NCI-H345 (cell line): Measurements from ENCODE around the gene UBE2I.
"Not testable (repeated sequence)": the region's sequence is repeated elsewhere in the genome, so short reads cannot be mapped to it uniquely, and the experiment has no call there.

Experiments used
- DNase-seq: peaks from one replicate; lab custom pipeline; 2025; lab: John Stamatoyannopoulos, UW

Gene UBE2I

GRCh38 chr16:1277617-1278282, 31.7 kb upstream of the UBE2I start:
- DNase-seq, result no peak

- no peak for DNase-seq
Measured at GRCh38 chr16:1278477-1278876, 31.0 kb upstream of the UBE2I start.

- no peak for DNase-seq
Measured at GRCh38 chr16:1279081-1279944, 30.1 kb upstream of the UBE2I start.

- no peak for DNase-seq
Measured at GRCh38 chr16:1279945-1280589, 29.4 kb upstream of the UBE2I start.

- DNase-seq, result no peak
Measured at GRCh38 chr16:1280783-1281182, 28.7 kb upstream of the UBE2I start.

- no peak for DNase-seq
Measured at GRCh38 chr16:1281517-1281916, 27.9 kb upstream of the UBE2I start.

GRCh38 chr16:1282324-1282973, 27.0 kb upstream of the UBE2I start:
- no peak for DNase-seq

GRCh38 chr16:1283296-1283695, 26.1 kb upstream of the UBE2I start:
- DNase-seq, result no peak

GRCh38 chr16:1283996-1284616, 25.3 kb upstream of the UBE2I start:
- DNase-seq, result no peak

GRCh38 chr16:1285669-1286512, 23.5 kb upstream of the UBE2I start:
- no peak for DNase-seq

GRCh38 chr16:1286513-1287094, 22.8 kb upstream of the UBE2I start:
- DNase-seq, result no peak

- no peak for DNase-seq
Measured at GRCh38 chr16:1287982-1288670, 21.3 kb upstream of the UBE2I start.

GRCh38 chr16:1288813-1289476, 20.5 kb upstream of the UBE2I start:
- DNase-seq, result peak; percentile 80

GRCh38 chr16:1289477-1289866, 20.0 kb upstream of the UBE2I start:
- DNase-seq, result no peak

- no peak for DNase-seq
Measured at GRCh38 chr16:1290063-1290501, 19.4 kb upstream of the UBE2I start.

GRCh38 chr16:1290860-1291575, 18.4 kb upstream of the UBE2I start:
- DNase-seq, result no peak

- peak; percentile 65 for DNase-seq
Measured at GRCh38 chr16:1291576-1291974, 17.9 kb upstream of the UBE2I start.

- not testable (repeated sequence) for DNase-seq
Measured at GRCh38 chr16:1292208-1292607, 17.2 kb upstream of the UBE2I start.

- DNase-seq, result not testable (repeated sequence)
Measured at GRCh38 chr16:1292808-1293207, 16.6 kb upstream of the UBE2I start.
